ENCODE data around the gene HCRTR2.

DNA sequence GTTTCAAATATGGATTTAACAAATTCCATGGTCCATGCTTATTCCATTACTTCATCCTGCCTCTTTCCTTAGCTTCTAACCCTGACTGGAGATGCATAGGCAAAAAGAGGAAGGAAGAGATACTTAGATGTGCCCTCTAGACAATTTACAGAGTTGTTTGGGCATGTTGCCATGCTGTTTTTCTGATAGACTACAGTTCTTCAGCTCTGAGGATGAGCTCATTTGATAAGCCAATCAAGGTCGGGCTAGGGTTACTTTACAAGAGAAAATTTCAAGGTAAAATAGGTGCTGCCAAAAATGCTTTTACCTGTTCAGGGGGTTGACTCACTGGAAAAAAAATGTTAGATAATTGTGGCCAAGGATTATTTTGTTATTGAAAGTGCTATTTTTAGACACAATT is 5.9 kb downstream of the HCRTR2 start:
- no peak for TF ChIP-seq BHLHE40 (IDR thresholded peaks at IDR 0.05; ENCODE audit: borderline replicate concordance)
- no peak for TF ChIP-seq FOXM1 (IDR thresholded peaks at IDR 0.05; ENCODE audit: borderline replicate concordance)
- TF ChIP-seq SP1 (IDR thresholded peaks at IDR 0.05): no peak
- TF ChIP-seq SUZ12 (IDR thresholded peaks at IDR 0.05): no peak

All from HEK293T (cell line).